ENCODE data around the gene PRICKLE4.

PRICKLE4 gene, protein sequence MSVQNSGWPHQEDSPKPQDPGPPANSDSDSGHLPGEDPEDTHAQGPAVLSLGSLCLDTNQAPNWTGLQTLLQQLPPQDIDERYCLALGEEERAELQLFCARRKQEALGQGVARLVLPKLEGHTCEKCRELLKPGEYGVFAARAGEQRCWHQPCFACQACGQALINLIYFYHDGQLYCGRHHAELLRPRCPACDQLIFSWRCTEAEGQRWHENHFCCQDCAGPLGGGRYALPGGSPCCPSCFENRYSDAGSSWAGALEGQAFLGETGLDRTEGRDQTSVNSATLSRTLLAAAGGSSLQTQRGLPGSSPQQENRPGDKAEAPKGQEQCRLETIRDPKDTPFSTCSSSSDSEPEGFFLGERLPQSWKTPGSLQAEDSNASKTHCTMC

GRCh38 chr6:41780551-41781365 is at the start of gene PRICKLE4:
Gene PRICKLE4, plus strand, starts transcription at chr6:41780782. Its CDS starts 2,692 bp downstream, at chr6:41783474.
- peak; percentile 27 to 30 for DNase-seq

DNA sequence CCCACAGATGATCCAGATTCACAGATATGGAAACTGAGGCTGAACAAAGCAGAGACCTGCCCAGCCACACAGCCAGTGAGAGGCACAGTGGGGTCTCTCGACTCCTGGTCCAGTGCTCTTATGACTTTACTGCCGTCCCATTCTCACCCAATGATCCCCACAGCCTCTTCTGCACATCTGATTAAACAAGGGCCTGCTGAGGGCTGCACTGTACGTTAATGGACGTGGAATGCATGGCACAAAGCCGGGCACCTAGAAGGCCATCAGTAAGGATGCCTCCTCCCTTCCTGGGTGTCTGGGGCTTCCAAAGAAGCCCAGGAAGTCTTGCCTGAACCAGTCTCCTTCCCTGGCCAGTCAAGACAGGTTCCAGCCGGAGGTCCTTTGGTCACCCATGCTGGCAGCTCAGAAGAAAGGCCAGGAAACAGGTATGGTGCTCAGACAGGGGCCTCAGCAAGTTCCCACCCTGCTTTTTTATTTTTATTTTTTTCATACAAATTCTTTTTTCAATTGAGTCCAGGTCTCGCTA is 49.0 kb upstream of the PRICKLE4 start:
- DNase-seq = no peak

DNA sequence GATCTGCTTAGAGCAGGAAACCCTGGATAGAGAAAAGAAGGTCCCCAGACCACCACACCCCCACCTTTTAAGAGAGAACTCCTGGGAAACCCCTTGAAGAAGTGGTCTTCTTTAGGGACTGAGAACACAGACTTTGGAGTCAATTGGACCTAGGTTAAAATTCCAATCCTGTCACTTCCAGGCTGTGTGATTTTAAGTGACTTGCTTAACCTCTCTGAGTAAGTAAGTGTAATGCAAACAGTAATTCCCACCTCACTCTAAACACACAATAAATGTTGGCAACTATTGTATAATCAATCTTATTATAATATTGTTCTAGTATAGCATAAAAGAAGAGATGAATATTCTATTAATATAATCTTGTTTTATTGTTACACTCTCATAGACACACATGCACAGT is 48.4 kb upstream of the PRICKLE4 start:
- no peak for DNase-seq

DNA sequence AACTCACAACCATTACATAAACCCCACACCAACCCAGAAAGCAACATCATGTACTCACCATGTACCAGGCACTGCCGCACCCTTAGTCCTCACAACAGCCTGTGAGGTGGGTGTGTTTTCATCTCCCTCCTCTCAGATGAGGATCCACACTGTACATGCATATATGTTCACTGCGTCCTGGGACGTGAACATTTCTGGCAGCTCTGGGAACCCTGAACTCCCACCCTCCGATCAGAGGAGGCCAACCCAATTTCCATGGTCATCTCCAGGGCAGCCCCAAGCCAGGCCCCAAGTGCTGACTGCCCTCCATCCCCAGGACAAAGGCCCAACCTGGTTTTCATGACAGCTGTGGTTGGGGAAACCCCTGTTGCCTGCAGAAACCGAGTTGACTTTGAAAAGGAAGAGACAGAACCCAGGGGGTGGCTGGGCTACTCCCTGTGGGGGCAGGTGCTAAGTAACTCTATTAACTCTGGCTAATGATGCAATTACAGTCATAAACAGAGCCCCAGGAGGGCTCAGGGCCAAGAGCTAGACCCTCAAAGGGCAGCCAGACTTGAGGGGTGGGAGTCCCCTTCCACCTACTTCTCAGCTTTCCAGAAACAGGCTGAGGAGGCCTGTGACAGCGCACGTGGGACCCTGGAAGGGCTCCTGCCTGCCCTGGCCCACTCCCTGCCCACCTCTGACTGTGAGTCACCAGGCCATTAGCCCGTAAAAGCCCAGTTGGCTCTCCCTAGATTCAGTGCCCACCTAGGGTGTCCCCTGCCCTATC is 47.8 kb upstream of the PRICKLE4 start:
- DNase-seq = peak; percentile 56 to 63

- DNase-seq = no peak
Observed at GRCh38 chr6:41733360-41733706, 47.2 kb upstream of the PRICKLE4 start.

GRCh38 chr6:41733707-41734665 is 46.6 kb upstream of the PRICKLE4 start:
- DNase-seq = peak; percentile 61 to 74

DNA sequence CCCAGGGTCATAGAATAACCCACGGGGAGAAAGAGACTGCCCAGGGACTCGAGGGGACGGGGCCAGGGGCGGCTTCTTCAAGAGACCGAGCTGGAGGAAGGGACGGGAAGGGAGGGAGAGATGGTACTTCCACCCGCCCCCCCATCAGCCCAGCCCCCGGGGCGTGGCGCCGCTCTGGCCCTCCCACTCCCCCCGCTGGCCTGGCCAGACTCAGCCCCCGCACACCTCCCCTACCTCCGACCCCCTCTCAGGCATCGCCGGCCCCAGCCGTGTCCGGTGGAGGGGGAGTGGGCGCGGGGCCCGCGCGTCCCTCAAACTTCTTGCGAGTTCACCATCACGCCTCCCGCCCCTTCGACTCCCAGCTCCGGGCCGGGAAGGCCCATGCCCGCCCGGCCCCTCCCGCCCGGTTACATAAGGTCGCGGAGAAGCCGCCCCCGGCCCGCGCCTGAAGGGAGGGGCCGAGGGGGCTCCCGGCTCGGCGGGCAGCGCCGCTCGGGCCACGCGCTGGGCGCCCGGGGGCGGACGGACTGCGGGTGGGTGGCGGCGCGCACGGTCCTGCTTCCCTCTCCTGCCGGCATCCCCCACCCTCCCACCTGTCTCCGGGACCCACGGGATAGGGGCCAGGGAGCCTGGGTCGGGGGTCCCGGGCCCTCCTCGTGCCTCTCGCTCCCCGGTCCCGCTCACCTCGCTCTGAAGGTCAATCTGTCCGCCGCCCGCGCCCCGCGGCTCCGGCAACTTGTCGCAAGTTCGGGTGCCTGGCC is 45.7 kb upstream of the PRICKLE4 start:
- peak; percentile 74 to 80 for DNase-seq

- peak; percentile 95 to 97 for DNase-seq
Observed at GRCh38 chr6:41735427-41736185, 45.0 kb upstream of the PRICKLE4 start, which contains the start of gene TFEB. Gene TFEB, minus strand, starts transcription at chr6:41735608. Its CDS starts 44,395 bp downstream, at chr6:41691213.

GRCh38 chr6:41736186-41736733 is 44.3 kb upstream of the PRICKLE4 start:
- DNase-seq = no peak

DNA sequence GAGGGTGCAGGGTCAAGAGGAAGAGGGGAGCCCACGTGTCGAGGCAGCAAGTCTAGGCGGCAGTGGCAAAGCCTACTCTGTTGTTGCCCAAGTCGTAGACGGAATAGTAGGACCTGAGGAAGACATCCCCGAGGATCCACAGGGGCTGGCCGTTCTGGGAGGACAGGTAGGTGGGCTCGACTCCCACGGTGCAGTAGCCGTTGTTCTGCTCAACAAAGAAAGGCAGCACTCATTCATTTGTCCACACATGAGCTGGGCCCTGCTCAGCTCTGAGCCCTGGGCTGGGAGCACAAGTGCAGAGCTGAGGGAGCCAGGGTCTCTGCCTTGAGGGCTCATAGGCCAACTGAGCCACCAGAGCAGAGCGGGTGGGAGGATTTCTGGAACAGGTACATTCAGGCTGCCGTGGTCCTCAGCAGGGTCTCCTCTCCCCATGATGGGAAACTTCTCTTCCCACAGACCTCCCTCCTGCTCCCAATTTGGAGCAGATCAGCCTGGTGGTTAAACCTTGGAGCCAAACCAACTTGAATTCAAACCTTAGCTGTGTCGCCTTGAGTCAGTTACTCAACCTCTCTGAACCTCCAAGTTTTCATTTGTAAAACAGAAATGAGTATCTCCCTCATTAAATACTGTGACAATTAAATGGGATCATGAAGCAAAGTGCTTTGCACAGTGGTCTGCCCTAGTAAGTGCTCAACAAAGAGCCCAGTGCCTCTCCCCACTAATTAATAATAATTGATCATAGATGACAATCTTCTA is 43.6 kb upstream of the PRICKLE4 start:
- DNase-seq = no peak

DNA sequence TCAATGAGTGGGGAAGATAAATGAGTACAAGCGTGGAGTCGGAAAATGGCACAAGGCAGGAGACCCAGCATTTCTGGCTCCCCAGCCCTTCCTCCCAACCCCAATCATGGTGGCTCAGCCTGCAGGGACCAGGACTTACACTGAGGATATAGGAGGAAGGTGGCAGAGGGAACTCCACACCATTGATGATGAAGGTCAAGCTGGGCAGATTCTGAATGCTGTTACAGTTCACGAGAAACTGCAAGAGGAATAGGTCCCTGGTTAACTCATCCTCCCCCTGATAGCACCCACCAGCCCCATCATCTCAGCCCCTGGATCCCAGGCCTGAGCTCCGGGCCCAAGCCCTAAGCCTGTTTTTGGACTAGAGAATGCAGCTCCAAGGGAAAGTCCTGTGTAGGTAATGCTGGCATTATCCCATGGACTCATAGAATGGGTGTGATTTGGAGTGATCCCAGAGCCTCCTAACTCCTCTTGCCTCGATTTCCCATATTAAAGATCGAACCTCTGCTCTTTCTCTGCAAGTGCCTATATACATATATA is 42.9 kb upstream of the PRICKLE4 start:
- no peak for DNase-seq

- no peak for DNase-seq
Observed at GRCh38 chr6:41739041-41739440, 41.5 kb upstream of the PRICKLE4 start.

DNA sequence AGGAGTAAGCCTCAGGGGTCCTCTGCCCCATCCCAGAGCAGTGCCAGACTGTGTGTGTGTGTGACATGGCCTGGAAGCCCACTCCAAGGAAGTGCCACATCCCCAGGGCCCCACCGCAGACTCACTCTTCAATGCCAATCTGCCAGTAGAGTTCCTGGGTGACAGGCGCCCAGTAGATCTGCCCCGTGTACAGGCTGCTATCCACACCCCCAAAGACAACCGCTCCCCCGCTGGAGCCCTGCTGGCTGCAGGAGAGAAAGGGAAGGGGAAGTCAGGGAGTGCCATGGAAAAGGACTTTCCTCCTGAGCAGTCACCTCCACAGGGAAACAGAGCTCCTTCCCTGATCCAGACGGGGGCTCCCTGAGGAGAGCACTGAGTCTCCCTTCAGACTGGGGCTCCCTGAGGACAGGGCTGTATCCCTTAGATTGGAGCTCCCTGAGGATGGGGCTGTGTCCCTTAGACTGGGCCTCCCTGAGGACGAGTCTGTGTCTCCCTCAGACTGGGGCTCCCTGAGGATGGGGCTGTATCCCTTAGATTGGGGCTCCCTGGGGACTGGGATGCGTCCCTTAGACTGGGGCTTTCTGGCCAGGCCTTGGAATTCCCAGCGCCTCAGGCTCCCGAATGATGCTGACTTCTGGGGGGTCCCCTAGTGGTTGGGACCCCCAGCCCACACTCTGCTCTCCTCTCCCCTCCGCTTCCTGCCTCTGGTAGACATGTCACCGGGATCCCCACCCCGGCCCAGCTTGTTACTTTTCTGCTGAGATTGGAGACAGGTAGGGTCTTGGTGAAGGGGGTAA is 40.0 kb upstream of the PRICKLE4 start:
- DNase-seq = no peak

DNA sequence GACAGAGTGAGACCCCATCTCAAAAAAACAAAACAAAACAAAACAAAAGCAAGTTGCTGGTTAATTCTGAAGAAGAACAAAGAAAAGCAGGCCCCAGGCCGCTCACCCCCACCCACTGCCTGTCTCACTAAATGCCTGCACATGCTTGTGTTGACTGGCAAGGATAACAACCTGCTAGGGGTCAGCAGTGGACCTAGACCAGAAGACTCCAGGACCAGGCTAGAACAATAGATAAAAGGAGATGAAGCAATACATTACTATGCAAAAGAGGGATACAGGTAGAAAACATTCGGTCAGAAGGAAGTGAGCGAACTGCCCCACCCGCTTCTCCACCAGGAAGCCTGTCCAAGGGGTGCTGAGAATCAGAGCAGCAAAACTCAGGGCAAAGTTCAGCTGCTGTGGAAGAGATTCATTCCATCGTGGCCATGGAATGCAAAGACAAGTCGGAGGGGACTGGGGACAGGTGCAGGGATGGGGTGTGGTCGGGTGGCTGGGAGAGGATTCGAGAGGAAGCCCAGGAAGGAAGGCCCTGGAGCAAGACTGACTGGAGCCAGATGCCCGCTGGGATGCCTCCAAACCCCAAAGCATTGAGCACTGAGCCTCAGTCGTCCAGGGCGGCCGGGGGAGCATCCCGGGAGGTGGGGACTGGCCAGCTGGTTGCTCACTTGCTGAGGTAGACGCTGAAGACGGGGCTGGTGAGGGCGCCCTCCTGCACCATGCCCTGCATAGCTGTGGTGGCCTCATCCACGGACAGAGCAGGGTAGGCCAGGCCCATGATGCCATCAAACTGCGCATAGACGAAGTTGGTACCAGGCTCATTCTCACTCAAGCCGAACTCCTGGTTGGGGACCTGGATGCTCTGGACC is 38.7 kb upstream of the PRICKLE4 start:
- no peak for DNase-seq

- DNase-seq = no peak
Observed at GRCh38 chr6:41743406-41744235, 37.0 kb upstream of the PRICKLE4 start.

DNA sequence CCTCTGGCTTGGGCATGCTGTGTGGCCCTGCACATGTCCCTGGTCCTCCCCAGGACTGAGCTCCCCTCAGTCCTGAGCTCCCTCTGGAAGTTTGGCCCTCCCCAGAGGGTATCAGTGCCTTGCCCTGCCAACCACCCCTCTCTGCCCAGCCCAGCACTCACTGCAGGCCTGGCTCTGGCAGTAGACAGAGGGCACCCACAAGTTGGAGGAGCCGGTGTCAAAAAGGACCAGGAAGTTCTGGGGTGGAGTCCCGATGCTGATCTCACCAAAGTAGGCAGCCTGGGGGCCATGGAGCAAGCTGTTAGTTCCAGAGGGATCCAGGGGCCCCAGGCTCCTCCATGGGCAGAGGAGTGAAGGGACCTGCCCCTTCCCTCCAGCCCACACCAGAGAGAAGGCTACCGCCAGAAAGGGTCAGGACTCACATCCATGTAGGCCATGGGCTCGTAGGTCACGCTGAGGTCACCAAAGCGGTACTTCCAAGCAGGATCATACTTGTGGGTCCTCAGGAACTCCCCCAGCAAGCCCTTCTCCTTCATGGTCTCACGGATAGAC is 36.3 kb upstream of the PRICKLE4 start:
- no peak for DNase-seq

Data from activated T-cell treated with anti-CD3 and anti-CD28 coated beads, Interleukin-2, amount 50 U/mL, for 48 hours (primary cell).